Keratinocyte (primary cell): Measurements from ENCODE around the gene CRIM1. TPM values are rescaled to one million over a fixed set of nuclear protein-coding genes. Genes with fewer than 3 reads are reported as not detected.

ENCODE experiments used
- DNase-seq: peaks from one replicate; pipeline ENCODE4 v3.0.0-alpha.2; 2011; ENCODE audit warnings: low read depth, missing footprints, low spot score
- FAIRE-seq: peaks from 2 replicates; lab custom pipeline; 2011; peaks lifted over from hg19 to GRCh38; lab: Jason Lieb, UNC
- H2AFZ ChIP-seq: 2 replicates; pipeline ENCODE4 v1.6.0; 2012; ENCODE audit warnings: low read length, control low read depth, inconsistent platforms; ENCODE audit not compliant: control insufficient read depth
- H3K27ac ChIP-seq: 2 replicates; pipeline ENCODE4 v1.5.1; 2011; ENCODE audit warnings: low read length; ENCODE audit not compliant: control insufficient read depth, insufficient read depth
- H3K27me3 ChIP-seq: 3 replicates; pipeline ENCODE4 v1.6.0; 2011; ENCODE audit warnings: low read length; ENCODE audit not compliant: control insufficient read depth, insufficient read depth; ENCODE audit errors: extremely low read depth
- H3K36me3 ChIP-seq, 2 experiments: 2 replicates in 1 of 2; 3 replicates in 1 of 2; pipeline ENCODE4 v1.5.1; 2011; ENCODE audit warnings: low read length in 2 of 2, mild to moderate bottlenecking in 1 of 2; ENCODE audit not compliant: control insufficient read depth in 2 of 2, insufficient read depth in 2 of 2; ENCODE audit errors: extremely low read depth in 1 of 2
- H3K4me1 ChIP-seq: 3 replicates; pipeline ENCODE4 v1.5.1; 2011; ENCODE audit warnings: low read length; ENCODE audit not compliant: control insufficient read depth, insufficient read depth; ENCODE audit errors: extremely low read depth
- H3K4me2 ChIP-seq: 3 replicates; pipeline ENCODE4 v1.6.0; 2011; ENCODE audit warnings: low read depth, low read length; ENCODE audit not compliant: control insufficient read depth, insufficient read depth; ENCODE audit errors: extremely low read depth
- H3K4me3 ChIP-seq, 3 experiments: fragments of 200-600 bp in 1 of 3; sonication (generic) in 1 of 3; 2 replicates in 2 of 3; 3 replicates in 1 of 3; pipeline ENCODE4 v1.5.1; 2011 to 2016; ENCODE audit warnings: low read length in 3 of 3, mild to moderate bottlenecking in 3 of 3, control low read depth in 2 of 3, inconsistent platforms in 1 of 3, low read depth in 1 of 3, mixed read lengths in 1 of 3, mixed run types in 1 of 3, moderate library complexity in 1 of 3; ENCODE audit not compliant: control insufficient read depth in 2 of 3, insufficient read depth in 2 of 3; ENCODE audit errors: extremely low read depth in 1 of 3
- H3K79me2 ChIP-seq: 2 replicates; pipeline ENCODE4 v1.6.0; 2012; ENCODE audit warnings: low read length; ENCODE audit not compliant: control insufficient read depth, insufficient read depth
- H3K9ac ChIP-seq: 3 replicates; pipeline ENCODE4 v1.6.0; 2011; ENCODE audit warnings: low read length; ENCODE audit not compliant: control insufficient read depth, insufficient read depth; ENCODE audit errors: extremely low read depth
- H3K9me1 ChIP-seq: 3 replicates; pipeline ENCODE4 v1.6.0; 2011; ENCODE audit warnings: low read length; ENCODE audit not compliant: control insufficient read depth, insufficient read depth; ENCODE audit errors: extremely low read depth
- H3K9me3 ChIP-seq: 2 replicates; pipeline ENCODE4 v1.5.1; 2012; ENCODE audit warnings: low read depth, low read length; ENCODE audit not compliant: control insufficient read depth
- H4K20me1 ChIP-seq: 3 replicates; pipeline ENCODE4 v1.6.0; 2011; ENCODE audit warnings: low read length; ENCODE audit not compliant: control insufficient read depth, insufficient read depth; ENCODE audit errors: extremely low read depth
- EZH2 ChIP-seq: IDR thresholded peaks from one replicate; pipeline ENCODE4 v1.6.1; 2012; ENCODE audit warnings: inconsistent platforms, mild to moderate bottlenecking, low read length, moderate library complexity
- dilution Hi-C: fragments of 300-500 bp; cut with MboI; formaldehyde crosslinking; loops from one replicate; pipeline ENCODE4 v1.7.0; 2020; ENCODE audit warnings: low sequenced_read_pairs; ENCODE audit not compliant: extremely low pct_ligation_motif_present
- polyA plus RNA-seq, 5 experiments: library from polyadenylated mRNA; depleted of rRNA in 3 of 5; stranded (reverse) in 3 of 5; stranded (forward) in 1 of 5; unstranded in 1 of 5; fragments of >200 nt; gene quantifications; 1 replicate in 1 of 5; 2 replicates in 3 of 5; 3 replicates in 1 of 5; pipeline versions ENCODE4 v1.2.1 to v1.2.3, GENCODE V29; 2011 to 2012; ENCODE audit warnings: missing spikeins in 2 of 5, low read depth in 1 of 5, low replicate concordance in 1 of 5
- TF ChIP-seq, protein P1 (sequence below), 3 experiments: IDR thresholded peaks in 1 of 3; conservative IDR thresholded peaks in 1 of 3; optimal IDR thresholded peaks in 1 of 3; 2 replicates in 2 of 3; 3 replicates in 1 of 3; pipeline versions ENCODE3 to v1.5.1; 2011; ENCODE audit warnings: low read length in 3 of 3, mild to moderate bottlenecking in 3 of 3, moderate library complexity in 2 of 3, control low read depth in 1 of 3, inconsistent platforms in 1 of 3; ENCODE audit not compliant: insufficient read depth in 2 of 3; ENCODE audit errors: extremely low read depth in 1 of 3

CRIM1 gene
- polyA plus RNA-seq, 1 donor (not counting 4 experiments of a cell fraction or from before 2014, with no cell fraction given), result 98.3 TPM

GRCh38 chr2:36425608-36426355 lies 70.2 kb downstream of the CRIM1 start:
- FAIRE-seq, result no peak
- Histone ChIP-seq H3K9me3 (no peaks in the 10 kb centered on the region), H3K9ac (no peak overlapping the region), H4K20me1 (peaks cover 3% of the 10 kb centered on the region), H3K4me2 (no peak overlapping the region), H3K4me1 (peaks cover 5% of the 10 kb centered on the region), H3K36me3 (peaks cover 6 to 14% of the 10 kb centered on the region in 2 experiments), H2AFZ (no peak overlapping the region), H3K4me3 (no peak overlapping the region), H3K79me2 (peaks cover 89% of the 10 kb centered on the region), H3K27ac (no peak overlapping the region), H3K27me3 (no peaks in the 10 kb centered on the region), H3K9me1 (peaks cover 7% of the 10 kb centered on the region)
- DNase-seq, result no peak
- dilution Hi-C loops, result no loop called here
- no peak for TF ChIP-seq EZH2
- TF ChIP-seq, protein P1, sequence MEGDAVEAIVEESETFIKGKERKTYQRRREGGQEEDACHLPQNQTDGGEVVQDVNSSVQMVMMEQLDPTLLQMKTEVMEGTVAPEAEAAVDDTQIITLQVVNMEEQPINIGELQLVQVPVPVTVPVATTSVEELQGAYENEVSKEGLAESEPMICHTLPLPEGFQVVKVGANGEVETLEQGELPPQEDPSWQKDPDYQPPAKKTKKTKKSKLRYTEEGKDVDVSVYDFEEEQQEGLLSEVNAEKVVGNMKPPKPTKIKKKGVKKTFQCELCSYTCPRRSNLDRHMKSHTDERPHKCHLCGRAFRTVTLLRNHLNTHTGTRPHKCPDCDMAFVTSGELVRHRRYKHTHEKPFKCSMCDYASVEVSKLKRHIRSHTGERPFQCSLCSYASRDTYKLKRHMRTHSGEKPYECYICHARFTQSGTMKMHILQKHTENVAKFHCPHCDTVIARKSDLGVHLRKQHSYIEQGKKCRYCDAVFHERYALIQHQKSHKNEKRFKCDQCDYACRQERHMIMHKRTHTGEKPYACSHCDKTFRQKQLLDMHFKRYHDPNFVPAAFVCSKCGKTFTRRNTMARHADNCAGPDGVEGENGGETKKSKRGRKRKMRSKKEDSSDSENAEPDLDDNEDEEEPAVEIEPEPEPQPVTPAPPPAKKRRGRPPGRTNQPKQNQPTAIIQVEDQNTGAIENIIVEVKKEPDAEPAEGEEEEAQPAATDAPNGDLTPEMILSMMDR (optimal IDR thresholded peaks at IDR 0.05 in 1 of 3, IDR thresholded peaks at IDR 0.05 in 1 of 3, conservative IDR thresholded peaks at IDR 0.05 in 1 of 3; ENCODE audit: extremely low read depth in 1 of 3, insufficient read depth in 2 of 3, low read length in 3 of 3), result no peak

DNA sequence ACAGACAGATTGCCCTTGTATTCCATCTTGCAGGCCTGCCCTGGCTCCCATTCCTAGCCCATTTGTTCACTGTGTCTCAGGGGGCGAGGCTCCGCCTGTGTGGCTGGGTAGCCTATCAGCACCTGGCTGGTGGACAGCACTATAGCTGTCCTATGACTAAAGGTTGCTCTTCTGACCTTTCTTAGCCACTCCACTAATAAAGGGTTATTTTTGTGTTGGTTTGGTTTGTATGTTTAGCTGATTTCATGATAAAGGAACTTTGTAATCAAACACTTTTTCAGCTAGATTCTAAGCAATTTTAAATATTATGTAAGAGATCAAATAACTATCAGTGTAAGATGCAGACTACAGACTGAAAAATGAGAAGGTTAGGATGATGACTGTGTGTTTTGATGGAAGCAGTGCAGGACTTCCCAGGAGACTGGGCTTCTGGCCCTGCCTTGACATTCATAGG lies 72.2 kb downstream of the CRIM1 start:
- TF ChIP-seq, protein P1 (optimal IDR thresholded peaks at IDR 0.05 in 1 of 3, IDR thresholded peaks at IDR 0.05 in 1 of 3, conservative IDR thresholded peaks at IDR 0.05 in 1 of 3; ENCODE audit: extremely low read depth in 1 of 3, insufficient read depth in 2 of 3, low read length in 3 of 3), result no peak
- no peak for TF ChIP-seq EZH2
- Histone ChIP-seq H3K27me3 (no peaks in the 10 kb centered on the region), H3K9ac (no peak overlapping the region), H2AFZ (no peak overlapping the region), H3K9me1 (peaks cover 7% of the 10 kb centered on the region), H4K20me1 (peaks cover 3% of the 10 kb centered on the region), H3K4me1 (peaks cover 15% of the 10 kb centered on the region), H3K36me3 (peaks cover 6 to 14% of the 10 kb centered on the region in 2 experiments), H3K79me2 (peaks cover 84% of the 10 kb centered on the region), H3K4me3 (no peak overlapping the region), H3K27ac (no peak overlapping the region), H3K4me2 (no peak overlapping the region), H3K9me3 (no peaks in the 10 kb centered on the region)
- dilution Hi-C loops, result no loop called here
- no peak for FAIRE-seq
- no peak for DNase-seq
